HCT116 (cell line): Measurements from ENCODE around the gene SLC2A14. TPM values are rescaled to one million over a fixed set of nuclear protein-coding genes. Genes with fewer than 3 reads are reported as not detected.
"Not testable (repeated sequence)": the region's sequence is repeated elsewhere in the genome, so short reads cannot be mapped to it uniquely, and the experiment has no call there.

Experiments used
- ATAC-seq: fragments of 200-7000 bp; cut with Tn5 transposase; 2 replicates; pipeline ENCODE4 v1.9.1; 2020; ENCODE audit warnings: mild to moderate bottlenecking, moderate library complexity
- BruUV-seq: library from RNA; stranded (reverse); fragments of 400-500 nt; replicated peaks from 2 replicates; lab custom pipeline; 2021; lab: Mats Ljungman, UMichigan
- CTCF ChIA-PET: fragments of 300-600 bp; sonication (Branson Sonifier 250); formaldehyde crosslinking; loops from one replicate; lab custom pipeline; 2021; ENCODE audit warnings: antibody characterized with exemption; lab: Charles Lee
- POLR2A ChIA-PET: fragments of 300-600, 350-600 bp; sonication (Branson Sonifier 250); formaldehyde crosslinking; loops from one replicate; lab custom pipeline; 2021; ENCODE audit warnings: antibody characterized with exemption; lab: Charles Lee
- RAD21 ChIA-PET, 2 experiments: fragments of 300-600 bp; sonication (Branson Sonifier 250); formaldehyde crosslinking; loops; one replicate each; lab custom pipeline; 2023; ENCODE audit warnings: low total read pairs in 2 of 2; ENCODE audit not compliant: uncharacterized antibody in 2 of 2, unreplicated experiment in 2 of 2, low non-redundant PET in 1 of 2; lab: Charles Lee
- DNase-seq: peaks from one replicate; pipeline ENCODE4 v3.0.0-alpha.2; 2010; ENCODE audit warnings: low read depth, low spot score
- H2AFZ ChIP-seq: fragments of 200-600 bp; shearing (Covaris generic), sonication (generic); 2 replicates; pipeline ENCODE4 v1.6.1; 2017; ENCODE audit warnings: low read depth, mixed run types, mixed read lengths, antibody characterized with exemption, low read length; ENCODE audit not compliant: poor library complexity, severe bottlenecking
- H3K27ac ChIP-seq: 2 replicates; pipeline ENCODE4 v1.5.1; 2012; ENCODE audit warnings: low read depth, low read length
- H3K27me3 ChIP-seq: fragments of 200-600 bp; sonication (generic); 2 replicates; pipeline ENCODE4 v1.6.1; 2016; ENCODE audit warnings: mixed run types, low read length, mixed read lengths; ENCODE audit not compliant: insufficient read depth
- H3K36me3 ChIP-seq, 2 experiments: fragments of 200-500 bp in 1 of 2; fragments of 200-600 bp in 1 of 2; sonication (Bioruptor generic) in 1 of 2; sonication (generic) in 1 of 2; 2 replicates each; pipeline versions ENCODE4 v1.5.1 to v1.6.1; 2014 to 2016; ENCODE audit warnings: low read length in 2 of 2, inconsistent platforms in 1 of 2, mixed read lengths in 1 of 2, mixed run types in 1 of 2; ENCODE audit not compliant: insufficient read depth in 2 of 2, control insufficient read depth in 1 of 2
- H3K4me1 ChIP-seq, 2 experiments: fragments of 200-600 bp in 1 of 2; sonication (generic) in 1 of 2; 2 replicates each; pipeline versions ENCODE4 v1.5.1 to v1.6.1; 2012 to 2017; ENCODE audit warnings: low read length in 2 of 2, inconsistent platforms in 1 of 2, mild to moderate bottlenecking in 1 of 2, mixed read lengths in 1 of 2, mixed run types in 1 of 2, moderate library complexity in 1 of 2; ENCODE audit not compliant: insufficient read depth in 2 of 2, control insufficient read depth in 1 of 2
- H3K4me2 ChIP-seq: fragments of 200-600 bp; sonication (generic); 2 replicates; pipeline ENCODE4 v1.6.1; 2017; ENCODE audit warnings: mixed run types, low read length, mixed read lengths
- H3K4me3 ChIP-seq, 2 experiments: fragments of 200-600 bp in 1 of 2; sonication (generic) in 1 of 2; replicated peaks in 1 of 2; 2 replicates each; pipeline ENCODE4 v1.5.1; 2011 to 2016; ENCODE audit warnings: low read length in 2 of 2, control low read depth in 1 of 2, low read depth in 1 of 2, mild to moderate bottlenecking in 1 of 2, mixed read lengths in 1 of 2, mixed run types in 1 of 2
- H3K79me2 ChIP-seq: fragments of 200-600 bp; sonication (generic); 2 replicates; pipeline ENCODE4 v1.6.1; 2017; ENCODE audit warnings: mild to moderate bottlenecking, mixed run types, low read length, moderate library complexity, mixed read lengths; ENCODE audit not compliant: insufficient read depth
- H3K9ac ChIP-seq: fragments of 200-600 bp; sonication (generic); 2 replicates; pipeline ENCODE4 v1.6.1; 2016; ENCODE audit warnings: low read length, mixed read lengths
- H3K9me2 ChIP-seq: fragments of 200-600 bp; sonication (generic), shearing (Covaris generic); 2 replicates; pipeline ENCODE4 v1.6.1; 2017; ENCODE audit warnings: mixed run types, mild to moderate bottlenecking, moderate library complexity; ENCODE audit not compliant: insufficient read depth
- H3K9me3 ChIP-seq, 2 experiments: fragments of 200-500 bp in 1 of 2; fragments of 200-600 bp in 1 of 2; sonication (Bioruptor generic) in 1 of 2; sonication (generic) in 1 of 2; 2 replicates each; pipeline ENCODE4 v1.6.1; 2014 to 2017; ENCODE audit warnings: low read length in 2 of 2, mixed read lengths in 2 of 2, inconsistent platforms in 1 of 2, low read depth in 1 of 2, mild to moderate bottlenecking in 1 of 2, mixed run types in 1 of 2, moderate library complexity in 1 of 2; ENCODE audit not compliant: control insufficient read depth in 1 of 2, insufficient read depth in 1 of 2
- H4K20me1 ChIP-seq: fragments of 200-600 bp; sonication (generic), shearing (Covaris generic); 2 replicates; pipeline ENCODE4 v1.6.1; 2017; ENCODE audit warnings: mixed run types, mild to moderate bottlenecking, moderate library complexity; ENCODE audit not compliant: insufficient read depth
- intact Hi-C: fragments of 100-400 bp; cut with micrococcal nuclease; formaldehyde crosslinking; loops from 2 replicates; pipeline ENCODE4 v1.10.0; 2022
- total RNA-seq: library from RNA; stranded (reverse); gene quantifications from one replicate; pipeline ENCODE4 v1.2.1, GENCODE V29; 2021; ENCODE audit not compliant: unreplicated experiment

The SLC2A14 gene
- total RNA-seq, 1 experiment from 2014 or later = not detected

DNA sequence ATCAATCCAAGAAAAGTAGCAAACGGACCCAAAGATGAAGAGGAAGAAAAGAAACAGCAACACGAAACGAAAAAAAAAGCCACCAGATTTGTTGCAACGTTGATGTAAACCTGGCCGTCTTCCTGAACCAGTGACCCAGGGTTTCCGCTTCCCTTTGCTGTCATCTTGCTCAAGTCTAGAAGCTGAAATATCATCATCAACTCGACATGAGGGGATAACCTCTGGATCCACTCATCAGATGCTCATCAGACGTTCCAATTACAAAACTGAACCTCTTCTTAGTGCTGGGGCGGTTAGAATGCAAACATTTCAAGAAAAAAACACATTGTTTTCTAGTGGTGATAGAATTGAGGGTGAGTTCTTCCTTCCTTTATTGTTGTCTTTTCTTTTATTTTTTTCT is 29.1 kb downstream of the SLC2A14 start:
- H3K4me3 ChIP-seq, H4K20me1 ChIP-seq, DNase-seq, intact Hi-C loops, H2AFZ ChIP-seq, H3K4me2 ChIP-seq, H3K9me2 ChIP-seq, ATAC-seq, H3K4me1 ChIP-seq, H3K9ac ChIP-seq, CTCF ChIA-PET, H3K27me3 ChIP-seq, H3K36me3 ChIP-seq, H3K27ac ChIP-seq, H3K9me3 ChIP-seq, H3K79me2 ChIP-seq, BruUV-seq, RAD21 ChIA-PET, POLR2A ChIA-PET: not testable (repeated sequence)

DNA sequence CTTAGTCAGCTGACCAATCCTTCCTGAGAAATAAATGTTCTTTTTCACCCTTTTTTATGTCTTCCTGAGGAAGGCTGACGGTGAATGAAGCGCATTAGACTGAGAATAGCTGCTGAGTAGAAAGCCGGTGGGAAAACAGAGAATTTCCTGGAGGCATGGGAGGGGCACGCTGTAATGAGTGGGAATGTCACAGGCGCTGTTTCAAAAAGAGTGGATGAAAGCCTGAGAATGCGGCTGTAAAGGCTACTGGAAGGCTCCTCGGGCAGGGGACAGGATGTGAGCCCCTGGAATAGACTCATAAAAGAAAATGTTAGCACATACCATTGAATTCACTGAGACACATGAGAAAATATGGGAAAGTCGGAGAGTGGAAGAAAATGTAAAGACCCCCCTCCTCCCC is 29.6 kb downstream of the SLC2A14 start:
- intact Hi-C loops, H3K27ac ChIP-seq, H3K4me3 ChIP-seq, H3K9ac ChIP-seq, H2AFZ ChIP-seq, DNase-seq, CTCF ChIA-PET, H3K4me2 ChIP-seq, ATAC-seq, POLR2A ChIA-PET, H3K4me1 ChIP-seq, H3K27me3 ChIP-seq, BruUV-seq, H4K20me1 ChIP-seq, RAD21 ChIA-PET, H3K36me3 ChIP-seq, H3K79me2 ChIP-seq, H3K9me3 ChIP-seq, H3K9me2 ChIP-seq: not testable (repeated sequence)

GRCh38 chr12:7842444-7842843 is 30.3 kb downstream of the SLC2A14 start:
- RAD21 ChIA-PET, H3K9ac ChIP-seq, H2AFZ ChIP-seq, H3K4me3 ChIP-seq, H3K27me3 ChIP-seq, CTCF ChIA-PET, H4K20me1 ChIP-seq, ATAC-seq, H3K9me2 ChIP-seq, POLR2A ChIA-PET, intact Hi-C loops, BruUV-seq, H3K79me2 ChIP-seq, DNase-seq, H3K4me1 ChIP-seq, H3K27ac ChIP-seq, H3K36me3 ChIP-seq, H3K9me3 ChIP-seq, H3K4me2 ChIP-seq: not testable (repeated sequence)

GRCh38 chr12:7839848-7840247 is 32.9 kb downstream of the SLC2A14 start:
- H3K36me3 ChIP-seq, DNase-seq, H2AFZ ChIP-seq, H3K27ac ChIP-seq, H3K79me2 ChIP-seq, H3K4me1 ChIP-seq, H3K9ac ChIP-seq, H3K9me2 ChIP-seq, H3K27me3 ChIP-seq, H4K20me1 ChIP-seq, RAD21 ChIA-PET, H3K4me3 ChIP-seq, ATAC-seq, BruUV-seq, H3K4me2 ChIP-seq, H3K9me3 ChIP-seq, CTCF ChIA-PET, intact Hi-C loops: not testable (repeated sequence)
- POLR2A ChIA-PET = interaction anchor here (0.6 kb wide), 1 partner anchor 1255 kb away, joined by 3 read pairs; no protein-coding TSS in a partner anchor
